HG03378 (cell line): ENCODE results near the gene VPS33B.

Experiments used
- ATAC-seq: cut with Tn5 transposase; IDR thresholded peaks from one replicate; pipeline ENCODE4 v1.9.1; 2021; ENCODE audit warnings: mild to moderate bottlenecking, moderate library complexity; ENCODE audit not compliant: unreplicated experiment

The VPS33B gene

GRCh38 chr15:90986790-90987507 is 35.4 kb downstream of the VPS33B start:
- peak; percentile 47 for ATAC-seq

- ATAC-seq: peak; percentile 37
These were observed 40.3 kb downstream of the VPS33B start for GRCh38 chr15:90982135-90982534.

DNA sequence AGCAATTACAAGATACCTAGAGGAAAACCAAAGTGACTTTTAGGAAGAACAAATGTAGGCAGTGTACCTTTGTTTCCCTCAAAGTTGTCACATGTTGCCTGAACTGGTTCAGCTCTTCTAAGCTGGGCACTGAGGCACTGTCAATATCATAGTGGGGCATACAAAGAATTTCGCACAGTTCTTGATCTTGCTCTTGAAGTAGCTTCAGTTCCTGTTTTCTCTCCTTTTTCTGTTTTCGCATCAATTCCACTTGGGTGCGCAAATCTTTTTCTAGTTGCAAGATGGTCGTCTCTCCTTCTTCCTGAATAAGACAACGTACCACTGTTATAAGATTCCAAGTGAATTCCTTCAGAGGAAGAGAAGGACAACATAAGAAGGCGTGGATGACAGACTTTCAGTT is 40.7 kb downstream of the VPS33B start:
- ATAC-seq: peak; percentile 69

- ATAC-seq: no peak
These were observed 42.8 kb downstream of the VPS33B start for GRCh38 chr15:90979582-90979981.

DNA sequence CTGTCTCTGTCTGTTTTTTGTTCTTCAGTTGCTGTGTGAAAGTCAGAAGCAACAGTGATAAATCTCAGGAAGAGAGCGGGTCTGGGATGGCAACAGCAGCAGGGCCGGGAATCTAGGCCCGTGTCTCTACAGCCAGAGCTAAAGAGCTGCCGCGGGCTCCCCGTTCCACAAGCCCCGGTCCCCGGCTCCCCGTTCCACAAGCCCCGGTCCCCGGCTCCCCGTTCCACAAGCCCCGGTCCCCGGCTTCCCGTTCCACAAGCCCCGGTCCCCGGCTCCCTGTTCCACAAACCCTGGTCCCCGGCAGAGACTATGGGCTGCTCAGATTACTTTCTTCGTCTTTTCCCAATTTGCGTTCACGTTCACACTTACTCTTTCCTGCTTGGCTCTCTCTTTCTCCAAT is 48.2 kb downstream of the VPS33B start:
- no peak for ATAC-seq

GRCh38 chr15:90972133-90972532 is 50.3 kb downstream of the VPS33B start:
- no peak for ATAC-seq

- no peak for ATAC-seq
These were observed 52.1 kb downstream of the VPS33B start for GRCh38 chr15:90970274-90970673.

DNA sequence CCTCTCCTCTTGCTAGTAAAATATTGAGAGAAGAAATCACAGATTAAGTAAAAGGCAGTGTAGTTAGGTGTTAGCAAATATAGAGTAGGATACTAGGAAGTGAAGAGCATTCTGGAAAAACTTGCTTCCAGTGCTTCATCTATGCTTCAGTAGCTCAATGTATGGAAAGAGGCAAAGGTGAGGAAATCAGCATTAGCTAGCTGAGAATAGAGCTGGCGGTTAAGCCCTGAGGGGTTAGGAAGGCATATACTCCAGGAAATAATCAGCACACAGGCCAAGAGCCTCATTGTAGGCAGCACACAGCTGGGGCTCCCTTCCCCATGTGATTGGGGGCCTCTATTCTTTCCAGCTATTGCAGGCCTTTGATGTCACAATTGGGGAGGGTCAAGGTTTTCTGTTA is 54.0 kb downstream of the VPS33B start:
- no peak for ATAC-seq

- ATAC-seq: no peak
These were observed 55.2 kb downstream of the VPS33B start for GRCh38 chr15:90967206-90967605.

- no peak for ATAC-seq
These were observed 56.1 kb downstream of the VPS33B start for GRCh38 chr15:90966262-90966661.

- ATAC-seq: no peak
These were observed 60.4 kb downstream of the VPS33B start for GRCh38 chr15:90962021-90962420.

- no peak for ATAC-seq
These were observed 61.9 kb downstream of the VPS33B start for GRCh38 chr15:90960298-90961091.

- ATAC-seq: no peak
These were observed 62.5 kb downstream of the VPS33B start for GRCh38 chr15:90959894-90960293.

DNA sequence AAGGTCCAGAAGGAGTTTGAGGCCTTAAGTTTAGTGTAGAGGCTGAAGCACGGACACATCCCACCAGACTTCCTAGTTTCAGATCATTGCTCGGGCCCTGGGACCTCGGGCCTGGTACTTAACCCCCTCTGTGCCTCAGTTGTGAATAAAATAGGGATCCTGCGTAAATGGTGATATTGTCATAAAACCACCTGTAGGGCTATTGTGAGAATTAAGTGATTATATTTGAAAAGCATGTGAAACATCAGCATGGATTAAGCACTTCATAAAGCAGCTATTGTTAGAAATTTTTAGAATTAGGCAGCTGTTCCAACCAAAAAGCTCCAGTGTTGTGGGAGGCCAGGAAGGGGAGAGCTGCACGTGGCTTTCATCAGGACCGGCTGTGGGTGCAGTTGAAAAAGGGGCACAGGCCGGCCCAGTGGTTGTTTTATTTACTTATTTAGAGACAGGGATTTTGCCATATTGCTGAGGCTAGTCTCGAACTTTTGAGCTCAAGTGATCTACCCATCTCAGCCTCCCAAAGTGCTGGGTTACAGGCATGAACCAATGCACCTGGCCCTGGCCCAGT is 63.3 kb downstream of the VPS33B start:
- no peak for ATAC-seq

DNA sequence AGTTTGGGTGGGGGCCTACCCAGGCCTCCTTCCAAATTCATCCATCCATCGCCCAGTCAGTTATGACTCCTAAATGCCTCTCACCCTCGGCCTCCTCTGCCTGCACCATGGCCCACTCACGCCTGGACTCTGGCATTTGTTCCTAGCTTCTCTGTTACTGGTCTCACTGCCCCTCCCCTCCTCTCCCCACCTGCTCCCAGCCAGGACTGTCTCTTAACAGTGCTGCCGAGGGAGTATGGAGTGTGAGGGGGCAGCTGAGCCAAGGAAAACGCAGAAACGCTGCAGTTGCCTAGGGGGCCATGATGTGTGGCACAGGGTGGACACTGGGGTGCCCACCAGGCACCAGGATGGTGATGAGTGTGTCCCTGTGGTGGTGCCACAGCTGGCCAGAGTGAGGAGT is 64.6 kb downstream of the VPS33B start:
- ATAC-seq: no peak

DNA sequence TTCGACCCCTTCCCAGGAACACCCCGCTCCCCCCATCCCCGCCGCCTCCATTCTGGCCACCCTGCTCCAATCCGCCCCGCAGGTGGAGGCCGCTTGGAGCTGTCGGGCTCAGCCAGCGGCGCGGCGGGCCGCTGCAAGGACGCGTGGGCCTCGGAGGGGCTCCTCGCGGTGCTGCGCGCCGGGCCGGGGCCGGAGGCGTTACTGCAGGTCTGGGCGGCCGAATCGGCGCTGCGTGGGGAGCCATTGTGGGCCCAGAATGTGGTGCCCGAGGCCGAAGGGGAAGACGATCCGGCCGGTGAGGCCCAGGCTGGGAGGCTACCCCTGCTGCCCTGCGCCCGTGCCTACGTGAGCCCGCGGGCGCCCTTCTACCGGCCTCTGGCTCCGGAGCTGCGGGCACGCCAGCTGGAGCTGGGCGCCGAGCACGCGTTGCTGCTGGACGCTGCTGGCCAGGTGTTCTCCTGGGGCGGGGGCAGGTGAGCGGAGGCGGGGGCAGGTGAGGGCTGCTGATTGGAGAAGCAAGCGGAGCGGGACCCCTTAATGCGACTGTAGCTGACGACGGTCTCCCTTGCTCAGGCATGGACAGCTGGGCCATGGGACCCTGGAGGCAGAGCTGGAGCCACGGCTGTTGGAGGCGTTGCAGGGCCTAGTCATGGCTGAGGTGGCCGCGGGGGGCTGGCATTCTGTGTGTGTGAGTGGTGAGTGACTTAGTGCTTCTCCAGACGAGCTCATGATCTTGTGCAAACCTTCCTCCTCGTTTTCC is 65.2 kb downstream of the VPS33B start:
- no peak for ATAC-seq

DNA sequence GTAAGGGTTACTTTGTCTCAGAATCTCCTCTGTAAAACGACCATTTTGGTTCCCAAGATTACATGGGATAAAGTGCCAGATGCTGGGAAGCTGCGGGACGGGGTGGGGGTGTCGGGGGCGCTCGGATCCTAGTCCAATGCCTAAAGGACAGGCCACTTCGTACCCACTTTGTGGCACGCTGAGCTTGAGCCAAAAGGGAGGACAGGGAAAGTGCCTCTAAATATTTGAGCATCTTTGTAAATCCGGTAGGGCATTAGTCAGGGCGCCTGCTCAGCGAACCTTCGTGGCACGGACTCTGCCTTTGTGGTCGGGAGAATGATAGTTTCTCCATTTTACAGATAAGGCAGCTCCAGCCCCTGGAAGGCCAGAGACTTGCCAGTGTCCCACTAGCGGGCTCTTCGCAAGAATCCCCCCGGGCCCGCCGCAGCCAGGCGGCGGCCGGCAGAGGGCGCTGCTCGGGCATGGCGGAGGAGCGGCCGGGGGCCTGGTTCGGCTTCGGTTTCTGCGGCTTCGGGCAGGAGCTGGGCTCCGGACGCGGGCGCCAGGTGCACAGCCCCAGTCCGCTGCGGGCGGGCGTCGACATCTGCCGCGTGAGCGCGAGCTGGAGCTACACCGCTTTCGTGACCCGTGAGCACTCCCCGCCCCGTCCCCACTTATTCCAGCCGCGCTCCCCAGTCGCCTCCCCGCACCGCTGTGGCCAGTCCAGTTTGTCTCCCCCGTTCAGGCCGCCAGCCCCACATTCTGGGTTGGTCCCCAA is 65.9 kb downstream of the VPS33B start:
- ATAC-seq: no peak

DNA sequence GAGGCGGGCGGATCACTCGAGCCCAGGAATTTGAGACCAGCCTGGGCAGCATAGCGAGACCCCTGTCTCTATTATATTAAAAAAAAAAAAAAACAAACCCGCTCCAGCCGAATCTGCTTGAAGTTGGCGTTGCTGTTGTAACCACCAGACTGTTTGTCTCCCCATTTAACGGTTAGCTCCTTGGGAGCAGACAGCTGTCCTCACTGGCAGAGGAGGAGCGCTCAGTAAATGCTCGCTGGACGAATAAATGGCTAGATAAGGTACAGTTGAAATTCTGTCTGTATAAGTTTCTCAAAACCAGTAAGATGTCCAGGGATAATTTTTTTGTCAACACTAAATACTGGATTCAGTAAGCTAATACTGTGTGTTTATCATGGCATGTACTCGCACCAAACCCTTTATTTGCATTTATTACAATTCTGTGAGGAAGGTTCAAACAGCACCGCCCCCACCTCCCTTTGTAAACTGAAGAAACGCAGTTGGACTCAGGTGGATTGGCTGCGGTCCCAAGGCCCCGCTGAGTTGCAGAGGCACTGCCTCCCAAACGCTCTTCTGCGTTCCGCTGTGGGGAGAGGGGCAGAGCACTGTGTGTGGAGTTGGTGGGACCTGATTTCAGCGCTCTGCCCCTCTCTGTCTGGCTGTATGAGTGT is 66.6 kb downstream of the VPS33B start:
- ATAC-seq: no peak

- ATAC-seq: peak; percentile 87
These were observed 67.4 kb downstream of the VPS33B start, which contains the start of gene RCCD1 for GRCh38 chr15:90954712-90955623. TSS of gene RCCD1 (plus strand) at chr15:90954884. CDS start at chr15:90956735, 1,851 bp downstream.
